Measurements from ENCODE around the gene C7orf25.

C7orf25 gene

DNA sequence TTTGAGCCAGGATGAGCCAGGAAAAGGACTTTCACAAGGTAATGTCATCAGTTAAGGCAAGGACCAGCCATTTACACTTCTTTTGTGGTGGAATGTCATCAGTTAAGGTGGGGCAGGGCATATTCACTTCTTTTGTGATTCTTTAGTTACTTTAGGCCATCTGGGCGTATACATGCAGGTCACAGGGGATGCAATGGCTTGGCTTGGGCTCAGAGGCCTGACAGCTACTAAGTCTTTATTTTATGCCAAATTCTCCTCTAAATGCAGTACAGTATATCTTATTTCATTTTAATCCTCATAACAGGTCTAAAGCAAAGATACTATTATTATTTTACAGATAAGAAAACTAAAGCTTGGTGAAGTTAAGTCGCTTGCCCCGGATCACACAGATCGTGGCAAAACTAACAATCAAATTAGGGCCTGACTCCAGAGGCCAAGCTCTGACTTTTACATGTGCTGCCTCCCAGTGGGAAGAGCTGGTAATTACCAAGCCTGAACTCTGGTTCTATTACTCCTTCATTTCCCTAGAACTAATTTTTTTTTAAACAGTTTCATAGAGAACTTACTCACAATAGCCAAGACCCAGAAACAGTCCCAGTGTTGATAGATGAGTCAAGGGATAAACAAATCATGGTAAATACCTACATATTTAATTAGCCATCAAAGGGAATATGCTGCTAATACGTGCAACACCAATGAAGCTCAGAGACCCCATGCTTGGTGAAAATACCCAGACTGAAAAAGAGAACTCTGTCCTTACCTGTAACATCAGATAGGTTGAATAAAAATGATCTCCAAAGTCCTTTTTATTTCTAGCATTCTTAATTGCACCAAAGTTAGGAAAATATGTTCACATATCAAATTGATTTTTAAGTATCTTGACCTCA is 35.4 kb downstream of the C7orf25 start:
- peak; percentile 32 for DNase-seq

- peak; percentile 7 for DNase-seq
Observed at GRCh38 chr7:42869131-42870020, 42.5 kb downstream of the C7orf25 start.

DNA sequence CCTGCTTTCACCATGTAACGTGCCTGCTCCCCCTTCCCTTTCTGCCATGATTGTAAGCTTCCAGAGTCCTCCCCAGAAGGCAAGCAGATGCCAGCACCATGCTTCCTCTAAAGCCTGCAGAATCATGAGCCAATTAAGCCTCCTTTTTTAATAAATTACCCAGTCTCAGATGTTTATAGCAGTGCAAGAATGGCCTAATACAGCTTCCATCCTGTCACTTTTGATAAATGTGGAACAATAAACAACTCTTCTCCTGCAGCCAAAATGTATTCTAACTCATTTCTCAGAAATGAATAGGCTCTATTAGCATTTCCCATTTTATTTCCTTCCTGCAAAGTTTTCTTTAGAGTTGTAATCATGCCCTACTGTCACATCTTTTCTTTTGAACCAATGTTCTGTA is 43.4 kb downstream of the C7orf25 start:
- no peak for DNase-seq

All from activated T-cell treated with anti-CD3 and anti-CD28 coated beads for 4 hours (primary cell).